Hepatocyte (in vitro differentiated cells): ENCODE results near the gene NAXD.

Experiments
- EZH2 ChIP-seq: fragments of 200-600 bp; sonication (generic); IDR thresholded peaks from 2 replicates; pipeline ENCODE4 v1.6.1; 2016; ENCODE audit warnings: antibody characterized with exemption, mild to moderate bottlenecking, borderline replicate concordance
- EZH2phosphoT487 ChIP-seq: fragments of 200-600 bp; sonication (generic); IDR thresholded peaks from one replicate; pipeline ENCODE4 v1.6.1; 2018; ENCODE audit warnings: antibody characterized with exemption, mild to moderate bottlenecking, low read depth, moderate library complexity; ENCODE audit not compliant: unreplicated experiment, severe bottlenecking
- TF ChIP-seq, protein P1 (sequence below): fragments of 200-600 bp; sonication (generic); IDR thresholded peaks from 2 replicates; pipeline ENCODE4 v1.5.1; 2016; ENCODE audit warnings: antibody characterized with exemption, mild to moderate bottlenecking; ENCODE audit not compliant: poor library complexity

DNA sequence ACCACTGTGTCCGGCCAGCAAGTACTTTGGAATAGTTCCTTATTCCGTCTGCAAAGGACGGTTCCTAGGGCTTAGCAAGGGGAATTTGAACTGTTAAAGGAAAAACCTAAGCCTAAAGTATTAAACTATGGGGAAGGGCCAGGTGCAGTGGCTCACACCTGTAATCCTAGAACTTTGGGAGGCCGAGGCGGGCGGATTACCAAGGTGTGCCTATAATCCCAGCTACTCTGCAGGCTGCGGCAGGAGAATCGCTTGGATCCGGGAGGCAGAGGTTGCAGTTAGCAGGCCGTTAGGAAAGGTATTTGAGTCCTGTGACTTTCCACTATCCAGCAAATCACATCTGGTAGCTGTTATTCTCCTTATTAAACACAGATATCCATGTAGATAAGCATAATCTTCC lies 44.5 kb upstream of the NAXD start:
- TF ChIP-seq, protein P1, sequence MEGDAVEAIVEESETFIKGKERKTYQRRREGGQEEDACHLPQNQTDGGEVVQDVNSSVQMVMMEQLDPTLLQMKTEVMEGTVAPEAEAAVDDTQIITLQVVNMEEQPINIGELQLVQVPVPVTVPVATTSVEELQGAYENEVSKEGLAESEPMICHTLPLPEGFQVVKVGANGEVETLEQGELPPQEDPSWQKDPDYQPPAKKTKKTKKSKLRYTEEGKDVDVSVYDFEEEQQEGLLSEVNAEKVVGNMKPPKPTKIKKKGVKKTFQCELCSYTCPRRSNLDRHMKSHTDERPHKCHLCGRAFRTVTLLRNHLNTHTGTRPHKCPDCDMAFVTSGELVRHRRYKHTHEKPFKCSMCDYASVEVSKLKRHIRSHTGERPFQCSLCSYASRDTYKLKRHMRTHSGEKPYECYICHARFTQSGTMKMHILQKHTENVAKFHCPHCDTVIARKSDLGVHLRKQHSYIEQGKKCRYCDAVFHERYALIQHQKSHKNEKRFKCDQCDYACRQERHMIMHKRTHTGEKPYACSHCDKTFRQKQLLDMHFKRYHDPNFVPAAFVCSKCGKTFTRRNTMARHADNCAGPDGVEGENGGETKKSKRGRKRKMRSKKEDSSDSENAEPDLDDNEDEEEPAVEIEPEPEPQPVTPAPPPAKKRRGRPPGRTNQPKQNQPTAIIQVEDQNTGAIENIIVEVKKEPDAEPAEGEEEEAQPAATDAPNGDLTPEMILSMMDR: no peak
- TF ChIP-seq EZH2 (no peak), EZH2phosphoT487 (no peak)
